Liver (tissue), 9 donors: ENCODE results near the gene IMMP1L. TPM values are rescaled to one million over a fixed set of nuclear protein-coding genes. Genes with fewer than 3 reads are reported as not detected.

ENCODE experiments used
- DNase-seq: peaks from one replicate; pipeline ENCODE4 v3.0.0-alpha.2; 2017; ENCODE audit warnings: low spot score
- H3K27ac ChIP-seq, 2 donors: one replicate each; pipeline ENCODE4 v1.7.0; 2013; ENCODE audit warnings: inconsistent platforms in 2 of 2, low read length in 2 of 2, control low read depth in 1 of 2, low read depth in 1 of 2, mild to moderate bottlenecking in 1 of 2
- H3K27me3 ChIP-seq, 4 donors: one replicate each; pipeline versions ENCODE4 v1.6.1 to v1.7.0; 2013; ENCODE audit warnings: low read length in 3 of 4, inconsistent platforms in 1 of 4, mild to moderate bottlenecking in 1 of 4, moderate library complexity in 1 of 4; ENCODE audit not compliant: control insufficient read depth in 4 of 4, insufficient read depth in 4 of 4
- H3K36me3 ChIP-seq, 4 donors: one replicate each; pipeline versions ENCODE4 v1.6.1 to v1.7.0; 2013; ENCODE audit warnings: low read length in 3 of 4, mild to moderate bottlenecking in 3 of 4, low read depth in 1 of 4, moderate library complexity in 1 of 4; ENCODE audit not compliant: control insufficient read depth in 4 of 4, insufficient read depth in 3 of 4
- H3K4me1 ChIP-seq, 4 donors: one replicate each; pipeline versions ENCODE4 v1.6.1 to v1.7.0; 2013; ENCODE audit warnings: low read length in 3 of 4, mild to moderate bottlenecking in 3 of 4, moderate library complexity in 1 of 4; ENCODE audit not compliant: control insufficient read depth in 4 of 4, insufficient read depth in 4 of 4
- H3K4me3 ChIP-seq, 3 donors: one replicate each; pipeline versions ENCODE4 v1.6.1 to v1.7.0; 2013; ENCODE audit warnings: low read length in 3 of 3, control low read depth in 1 of 3, low read depth in 1 of 3, mild to moderate bottlenecking in 1 of 3
- H3K9ac ChIP-seq, 2 donors: one replicate each; pipeline ENCODE4 v1.7.0; 2013; ENCODE audit warnings: low read length in 2 of 2, mild to moderate bottlenecking in 2 of 2, moderate library complexity in 2 of 2, control low read depth in 1 of 2, low read depth in 1 of 2
- H3K9me3 ChIP-seq, 4 donors: one replicate each; pipeline versions ENCODE4 v1.6.1 to v1.7.0; 2013; ENCODE audit warnings: low read length in 3 of 4; ENCODE audit not compliant: control insufficient read depth in 4 of 4
- FOXA1 ChIP-seq: IDR thresholded peaks from 2 replicates; pipeline ENCODE4 v1.6.1; 2016; ENCODE audit warnings: antibody characterized with exemption
- FOXA2 ChIP-seq: IDR thresholded peaks from 2 replicates; pipeline ENCODE4 v1.6.1; 2016; ENCODE audit warnings: antibody characterized with exemption
- GABPA ChIP-seq, 2 donors: IDR thresholded peaks in 1 of 2; conservative IDR thresholded peaks in 1 of 2; 2 replicates each; pipeline ENCODE4 v1.6.1; 2016; ENCODE audit warnings: antibody characterized with exemption in 2 of 2, mild to moderate bottlenecking in 1 of 2, moderate library complexity in 1 of 2
- HNF4A ChIP-seq, 2 donors: conservative IDR thresholded peaks; 2 replicates each; pipeline ENCODE4 v1.6.1; 2016; ENCODE audit warnings: antibody characterized with exemption in 2 of 2, mild to moderate bottlenecking in 2 of 2
- JUND ChIP-seq, 2 donors: IDR thresholded peaks; 2 replicates each; pipeline ENCODE4 v1.6.1; 2016; ENCODE audit warnings: antibody characterized with exemption in 2 of 2
- MAX ChIP-seq: IDR thresholded peaks from 2 replicates; pipeline ENCODE4 v1.6.1; 2016; ENCODE audit warnings: antibody characterized with exemption
- NR2F2 ChIP-seq: IDR thresholded peaks from 2 replicates; pipeline ENCODE4 v1.6.1; 2016; ENCODE audit warnings: antibody characterized with exemption
- RAD21 ChIP-seq, 2 donors: IDR thresholded peaks; 2 replicates each; pipeline ENCODE4 v1.6.1; 2016; ENCODE audit warnings: antibody characterized with exemption in 2 of 2, mild to moderate bottlenecking in 2 of 2
- REST ChIP-seq: IDR thresholded peaks from 2 replicates; pipeline ENCODE4 v1.6.1; 2016; ENCODE audit warnings: antibody characterized with exemption, mild to moderate bottlenecking
- RXRA ChIP-seq, 2 donors: IDR thresholded peaks; 2 replicates each; pipeline ENCODE4 v1.6.1; 2017 to 2018; ENCODE audit warnings: antibody characterized with exemption in 2 of 2, mild to moderate bottlenecking in 1 of 2
- SP1 ChIP-seq: IDR thresholded peaks from 2 replicates; pipeline ENCODE4 v1.6.1; 2018; ENCODE audit warnings: antibody characterized with exemption, mild to moderate bottlenecking
- YY1 ChIP-seq: IDR thresholded peaks from 2 replicates; pipeline ENCODE4 v1.6.1; 2016; ENCODE audit warnings: antibody characterized with exemption, mild to moderate bottlenecking
- ZBTB33 ChIP-seq: IDR thresholded peaks from 2 replicates; pipeline ENCODE4 v1.6.1; 2016; ENCODE audit warnings: antibody characterized with exemption
- WGBS: extraction: QIAGEN DNeasy Blood & Tissue Kit; methylation state at CpG from one replicate; pipeline ENCODE4 v1.1.7; 2013; 5-methylcytosine and 5-hydroxymethylcytosine counted together
- polyA plus RNA-seq, 2 donors: library from polyadenylated mRNA; stranded (reverse) in 1 of 2; unstranded in 1 of 2; fragments of 200-250 nt in 1 of 2; fragments of >200 nt in 1 of 2; fragmentation: Nextera tagmentation in 1 of 2; extraction: Ambion mirVana in 1 of 2; gene quantifications; one replicate each; pipeline versions ENCODE4 v1.2.1 to v1.2.3, GENCODE V29; 2013 to 2015
- total RNA-seq, 2 donors: library from RNA; depleted of rRNA; stranded (reverse); fragments of >200 nt; gene quantifications; one replicate each; pipeline ENCODE4 v1.2.3, GENCODE V29; 2014
- TF ChIP-seq, protein P1 (sequence below): IDR thresholded peaks from 2 replicates; pipeline ENCODE4 v1.6.1; 2016; ENCODE audit warnings: antibody characterized with exemption
- donor health status: healthy.
- donor health status: healthy.
- donor health status: healthy.
- donor health status: healthy.
- donor health status: healthy.

IMMP1L gene
- total and polyA plus RNA-seq, 4 donors = 8.2 to 28.1 (median 15.2) TPM

- TF ChIP-seq REST = no peak
- TF ChIP-seq NR2F2 = no peak
- no peak for TF ChIP-seq ZBTB33
Observed at GRCh38 chr11:31558001-31558400, 48.6 kb upstream of the IMMP1L start (continued).

DNA sequence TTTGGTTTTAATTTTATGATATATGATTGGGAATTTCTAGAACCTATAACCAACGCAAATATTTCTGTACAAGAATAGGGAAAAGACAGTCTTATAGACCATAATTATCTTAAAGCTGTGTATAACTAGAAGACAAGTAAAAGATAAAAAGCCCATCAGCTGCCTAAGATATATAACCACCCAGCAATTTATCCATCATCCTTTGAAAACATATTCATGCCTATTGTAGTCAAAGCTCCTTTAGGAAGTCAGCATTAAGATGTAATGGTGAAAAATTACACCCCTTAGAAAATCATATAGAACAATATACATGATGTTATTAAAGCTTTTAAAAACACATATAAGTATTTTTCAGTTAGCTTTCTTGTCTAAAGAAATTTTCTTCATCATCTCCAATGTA is 46.5 kb upstream of the IMMP1L start:
- Histone ChIP-seq H3K9ac (no peak overlapping the region), H3K36me3 (peaks cover 0 to 3% (median 0%) of the 10 kb centered on the region in 4 donors), H3K27me3 (no peaks in the 10 kb centered on the region), H3K9me3 (no peaks in the 10 kb centered on the region), H3K27ac (no peak overlapping the region), H3K4me1 (no peaks in the 10 kb centered on the region), H3K4me3 (no peak overlapping the region)
- TF ChIP-seq SP1 = no peak
- TF ChIP-seq GABPA (IDR thresholded peaks at IDR 0.05 in 1 of 2, conservative IDR thresholded peaks at IDR 0.05 in 1 of 2) = no peak
- no peak for TF ChIP-seq MAX
- no peak for TF ChIP-seq NR2F2
- TF ChIP-seq FOXA2 = no peak
- no peak for TF ChIP-seq JUND (IDR thresholded peaks at IDR 0.05)
- 95% methylated on average over 1 of the region's 1 CpG for WGBS
- no peak for DNase-seq

GRCh38 chr11:31542862-31543261 is 33.4 kb upstream of the IMMP1L start:
- Histone ChIP-seq H3K4me1 (no peaks in the 10 kb centered on the region), H3K27ac (no peak overlapping the region), H3K36me3 (peaks cover 0 to 13% (median 8%) of the 10 kb centered on the region in 4 donors), H3K9me3 (no peaks in the 10 kb centered on the region), H3K27me3 (no peaks in the 10 kb centered on the region), H3K9ac (no peak overlapping the region), H3K4me3 (no peak overlapping the region)
- TF ChIP-seq ZBTB33 = no peak
- TF ChIP-seq SP1 = no peak
- TF ChIP-seq, protein P1, sequence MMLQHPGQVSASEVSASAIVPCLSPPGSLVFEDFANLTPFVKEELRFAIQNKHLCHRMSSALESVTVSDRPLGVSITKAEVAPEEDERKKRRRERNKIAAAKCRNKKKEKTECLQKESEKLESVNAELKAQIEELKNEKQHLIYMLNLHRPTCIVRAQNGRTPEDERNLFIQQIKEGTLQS = no peak
- TF ChIP-seq FOXA1 = no peak
- no peak for TF ChIP-seq YY1
- no peak for TF ChIP-seq REST
- no peak for TF ChIP-seq FOXA2
- no peak for TF ChIP-seq RXRA (IDR thresholded peaks at IDR 0.05)
- no peak for TF ChIP-seq HNF4A (conservative IDR thresholded peaks at IDR 0.05)
- no peak for TF ChIP-seq NR2F2
- TF ChIP-seq JUND (IDR thresholded peaks at IDR 0.05) = no peak
- no peak for TF ChIP-seq RAD21 (IDR thresholded peaks at IDR 0.05)
- no peak for DNase-seq
